HK-2 (cell line): ENCODE measurements around the gene ANGEL1.

Source experiments
- DNase-seq: peaks from one replicate; pipeline ENCODE4 v3.0.0-alpha.2; 2018; ENCODE audit not compliant: unreplicated experiment

ANGEL1 gene

GRCh38 chr14:76814726-76815645 lies 2.3 kb upstream of the ANGEL1 start:
- DNase-seq, result no peak

GRCh38 chr14:76812093-76812421 lies 625 bp downstream of the ANGEL1 start:
- no peak for DNase-seq

- no peak for DNase-seq
Observed at GRCh38 chr14:76811561-76811960, 1.1 kb downstream of the ANGEL1 start.

- DNase-seq, result no peak
Observed at GRCh38 chr14:76810953-76811400, 1.7 kb downstream of the ANGEL1 start.

GRCh38 chr14:76810525-76810924 lies 2.2 kb downstream of the ANGEL1 start:
- no peak for DNase-seq

- no peak for DNase-seq
Observed at GRCh38 chr14:76808990-76809389, 3.7 kb downstream of the ANGEL1 start.

- DNase-seq, result no peak
Observed at GRCh38 chr14:76808011-76808410, 4.7 kb downstream of the ANGEL1 start.

GRCh38 chr14:76806446-76806845 lies 6.2 kb downstream of the ANGEL1 start:
- no peak for DNase-seq

- no peak for DNase-seq
Observed at GRCh38 chr14:76793956-76794355, 18.7 kb downstream of the ANGEL1 start.

GRCh38 chr14:76793324-76793723 lies 19.4 kb downstream of the ANGEL1 start:
- no peak for DNase-seq

- no peak for DNase-seq
Observed at GRCh38 chr14:76792422-76792821, 20.3 kb downstream of the ANGEL1 start.

- DNase-seq, result no peak
Observed at GRCh38 chr14:76786601-76787000, 26.1 kb downstream of the ANGEL1 start.

- DNase-seq, result peak; percentile 51
Observed at GRCh38 chr14:76784881-76785280, 27.8 kb downstream of the ANGEL1 start.

- no peak for DNase-seq
Observed at GRCh38 chr14:76784266-76784874, 28.3 kb downstream of the ANGEL1 start.

GRCh38 chr14:76782885-76783566 lies 29.7 kb downstream of the ANGEL1 start:
- no peak for DNase-seq

GRCh38 chr14:76782115-76782884 lies 30.4 kb downstream of the ANGEL1 start:
- no peak for DNase-seq

- no peak for DNase-seq
Observed at GRCh38 chr14:76781648-76782051, 31.0 kb downstream of the ANGEL1 start.

GRCh38 chr14:76780875-76781647 lies 31.6 kb downstream of the ANGEL1 start:
- no peak for DNase-seq

- DNase-seq, result no peak
Observed at GRCh38 chr14:76780360-76780759, 32.3 kb downstream of the ANGEL1 start.

- DNase-seq, result no peak
Observed at GRCh38 chr14:76780058-76780345, 32.7 kb downstream of the ANGEL1 start.
